ENCODE results near the gene KCNJ5.

DNA sequence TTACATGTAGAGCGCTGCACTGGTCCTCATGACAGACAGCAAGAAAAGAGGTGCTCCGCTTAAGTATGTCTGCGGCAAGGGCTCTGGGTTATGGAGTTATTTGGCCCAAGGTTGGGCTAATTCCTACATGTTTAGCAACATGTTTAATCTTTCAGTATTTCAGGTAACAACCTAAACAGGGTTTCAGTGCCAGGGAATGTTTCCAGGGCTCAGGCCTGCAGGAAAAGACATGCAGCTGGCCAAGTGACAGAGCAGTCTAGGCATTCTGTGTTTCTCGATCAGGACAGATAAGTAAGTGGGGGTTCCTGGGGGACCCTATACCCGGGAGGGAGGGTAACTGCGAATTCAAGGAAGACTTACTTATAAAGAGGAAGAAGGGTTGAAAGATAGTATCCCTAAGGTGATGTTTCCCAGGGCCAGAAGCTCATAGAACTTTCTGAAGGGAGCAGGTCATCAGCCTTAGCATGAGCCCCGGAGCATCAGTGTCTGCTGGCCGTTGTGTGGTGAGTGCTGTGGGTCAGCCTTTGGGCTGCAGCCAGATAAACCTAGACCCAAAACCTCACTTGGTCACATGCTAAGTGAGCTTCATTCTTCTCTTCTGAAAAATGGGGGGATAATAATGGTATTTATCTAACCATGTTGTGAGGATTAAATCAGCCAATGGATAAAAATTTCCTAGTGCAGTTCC, 18.4 kb downstream of the KCNJ5 start:
- TF ChIP-seq HDGF (IDR thresholded peaks at IDR 0.05) (no peak), POLR2A (IDR thresholded peaks at IDR 0.05; ENCODE audit: low read depth, low read length) (no peak), ZBED1 (IDR thresholded peaks at IDR 0.05; ENCODE audit: borderline replicate concordance) (no peak), NFIC (IDR thresholded peaks at IDR 0.05; ENCODE audit: low read depth, low read length) (no peak), SRF (IDR thresholded peaks at IDR 0.05; ENCODE audit: low read depth in 2 of 2, low read length in 2 of 2) (no peak), SREBF1 (IDR thresholded peaks at IDR 0.05; ENCODE audit: low read length) (no peak), SP1 (IDR thresholded peaks at IDR 0.05; ENCODE audit: low read depth, low read length) (no peak), MTA3 (IDR thresholded peaks at IDR 0.05; ENCODE audit: borderline replicate concordance, low read length) (no peak), TAF1 (IDR thresholded peaks at IDR 0.05; ENCODE audit: borderline replicate concordance, low read depth, low read length) (no peak), CHD1 (IDR thresholded peaks at IDR 0.05; ENCODE audit: low read depth, low read length) (no peak), ESRRA (IDR thresholded peaks at IDR 0.05; ENCODE audit: low read length) (no peak)
- TF ChIP-seq, protein P1, sequence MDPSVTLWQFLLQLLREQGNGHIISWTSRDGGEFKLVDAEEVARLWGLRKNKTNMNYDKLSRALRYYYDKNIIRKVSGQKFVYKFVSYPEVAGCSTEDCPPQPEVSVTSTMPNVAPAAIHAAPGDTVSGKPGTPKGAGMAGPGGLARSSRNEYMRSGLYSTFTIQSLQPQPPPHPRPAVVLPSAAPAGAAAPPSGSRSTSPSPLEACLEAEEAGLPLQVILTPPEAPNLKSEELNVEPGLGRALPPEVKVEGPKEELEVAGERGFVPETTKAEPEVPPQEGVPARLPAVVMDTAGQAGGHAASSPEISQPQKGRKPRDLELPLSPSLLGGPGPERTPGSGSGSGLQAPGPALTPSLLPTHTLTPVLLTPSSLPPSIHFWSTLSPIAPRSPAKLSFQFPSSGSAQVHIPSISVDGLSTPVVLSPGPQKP (IDR thresholded peaks at IDR 0.05; ENCODE audit: low read depth, low read length), result no peak
- TF ChIP-seq, protein P2, sequence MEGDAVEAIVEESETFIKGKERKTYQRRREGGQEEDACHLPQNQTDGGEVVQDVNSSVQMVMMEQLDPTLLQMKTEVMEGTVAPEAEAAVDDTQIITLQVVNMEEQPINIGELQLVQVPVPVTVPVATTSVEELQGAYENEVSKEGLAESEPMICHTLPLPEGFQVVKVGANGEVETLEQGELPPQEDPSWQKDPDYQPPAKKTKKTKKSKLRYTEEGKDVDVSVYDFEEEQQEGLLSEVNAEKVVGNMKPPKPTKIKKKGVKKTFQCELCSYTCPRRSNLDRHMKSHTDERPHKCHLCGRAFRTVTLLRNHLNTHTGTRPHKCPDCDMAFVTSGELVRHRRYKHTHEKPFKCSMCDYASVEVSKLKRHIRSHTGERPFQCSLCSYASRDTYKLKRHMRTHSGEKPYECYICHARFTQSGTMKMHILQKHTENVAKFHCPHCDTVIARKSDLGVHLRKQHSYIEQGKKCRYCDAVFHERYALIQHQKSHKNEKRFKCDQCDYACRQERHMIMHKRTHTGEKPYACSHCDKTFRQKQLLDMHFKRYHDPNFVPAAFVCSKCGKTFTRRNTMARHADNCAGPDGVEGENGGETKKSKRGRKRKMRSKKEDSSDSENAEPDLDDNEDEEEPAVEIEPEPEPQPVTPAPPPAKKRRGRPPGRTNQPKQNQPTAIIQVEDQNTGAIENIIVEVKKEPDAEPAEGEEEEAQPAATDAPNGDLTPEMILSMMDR (IDR thresholded peaks at IDR 0.05 in 2 of 3, conservative IDR thresholded peaks at IDR 0.05 in 1 of 3; ENCODE audit: control insufficient read depth in 2 of 3, extremely low read depth in 1 of 3, insufficient read depth in 1 of 3, low read depth in 3 of 3, low read length in 3 of 3), result no peak
- TF ChIP-seq, protein P3, sequence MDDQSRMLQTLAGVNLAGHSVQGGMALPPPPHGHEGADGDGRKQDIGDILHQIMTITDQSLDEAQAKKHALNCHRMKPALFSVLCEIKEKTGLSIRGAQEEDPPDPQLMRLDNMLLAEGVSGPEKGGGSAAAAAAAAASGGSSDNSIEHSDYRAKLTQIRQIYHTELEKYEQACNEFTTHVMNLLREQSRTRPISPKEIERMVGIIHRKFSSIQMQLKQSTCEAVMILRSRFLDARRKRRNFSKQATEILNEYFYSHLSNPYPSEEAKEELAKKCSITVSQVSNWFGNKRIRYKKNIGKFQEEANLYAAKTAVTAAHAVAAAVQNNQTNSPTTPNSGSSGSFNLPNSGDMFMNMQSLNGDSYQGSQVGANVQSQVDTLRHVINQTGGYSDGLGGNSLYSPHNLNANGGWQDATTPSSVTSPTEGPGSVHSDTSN (IDR thresholded peaks at IDR 0.05; ENCODE audit: insufficient replicate concordance, low read depth, low read length), result no peak
